Activated CD4-positive, CD25-positive, alpha-beta regulatory T cell (primary cell): Measurements from ENCODE around the gene KCNJ4.
"Not testable (repeated sequence)": the region's sequence is repeated elsewhere in the genome, so short reads cannot be mapped to it uniquely, and the experiment has no call there.

Experiments
- DNase-seq, 4 experiments: peaks; one replicate each; lab custom pipeline; 2025; lab: John Stamatoyannopoulos, UW

Gene KCNJ4

DNA sequence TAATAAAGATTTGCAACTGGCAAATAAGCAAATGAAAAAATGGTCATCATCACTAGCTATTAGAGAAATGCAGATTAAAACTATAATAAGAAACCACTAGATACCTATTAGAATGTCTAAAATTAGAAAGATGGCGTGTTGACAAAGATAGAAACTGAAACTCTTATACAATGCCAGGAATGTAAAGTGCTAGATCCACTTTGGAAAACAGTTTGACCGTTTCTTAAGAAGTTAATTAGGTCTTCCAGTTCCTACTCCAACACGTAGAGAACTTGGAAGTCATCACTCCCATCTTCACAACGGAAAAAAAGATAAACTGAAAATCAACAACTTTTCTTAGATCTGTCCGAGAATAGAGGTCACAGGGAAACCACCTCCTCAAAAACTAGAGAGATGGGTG is 68.1 kb downstream of the KCNJ4 start:
- not testable (repeated sequence) for DNase-seq

DNA sequence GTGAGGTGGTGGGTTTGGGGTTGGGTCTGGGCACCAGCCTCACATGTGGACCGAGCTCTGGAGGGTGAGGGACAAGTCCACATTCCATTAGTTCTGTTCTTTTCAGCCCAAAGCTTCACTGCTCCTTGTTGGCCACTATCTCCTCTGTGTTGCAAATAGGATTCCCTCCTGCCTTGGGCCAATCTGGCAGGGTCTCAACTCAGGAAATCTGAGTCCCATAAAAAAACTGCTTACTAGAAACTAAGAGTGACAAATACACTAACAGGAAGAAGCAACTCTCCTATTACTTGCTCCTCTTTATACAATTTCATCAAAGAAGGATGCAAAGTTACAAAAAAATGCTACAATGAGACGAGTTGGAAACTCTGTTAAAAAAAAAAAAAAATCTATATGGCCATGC is 71.6 kb downstream of the KCNJ4 start:
- no peak for DNase-seq

DNA sequence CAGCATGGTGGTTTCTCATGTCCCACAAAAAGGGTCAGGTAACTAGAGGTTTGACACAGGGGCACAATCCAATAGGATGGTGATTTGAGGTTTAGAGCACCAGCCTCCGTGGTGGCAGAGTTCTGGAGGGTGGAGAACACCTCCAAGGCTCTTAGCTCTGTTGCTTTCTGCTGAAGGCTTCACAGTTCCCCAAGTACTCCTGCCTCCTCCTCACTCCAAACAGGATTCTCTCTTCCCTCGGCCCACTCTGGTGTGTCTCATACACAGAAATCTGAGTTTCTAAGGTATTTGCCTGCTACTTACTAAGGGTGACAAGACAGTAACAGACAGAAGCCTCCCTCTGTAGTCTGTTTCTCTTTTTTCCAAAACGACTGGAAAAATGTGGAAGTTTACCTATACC is 73.6 kb downstream of the KCNJ4 start:
- DNase-seq = not testable (repeated sequence)
